Ectodermal cell (in vitro differentiated cells): ENCODE data around the gene GALR1.
A peak's percentile ranks its signal among the peaks of the same experiment; 100 is the strongest.
"Not testable (repeated sequence)": the region's sequence is repeated elsewhere in the genome, so short reads cannot be mapped to it uniquely, and the experiment has no call there.

Experiments used
- H3K27ac ChIP-seq: 2 replicates; pipeline ENCODE4 v1.7.0; 2013; ENCODE audit warnings: mild to moderate bottlenecking, low read depth, low read length; ENCODE audit not compliant: insufficient read depth, poor library complexity, severe bottlenecking
- H3K27me3 ChIP-seq: 2 replicates; pipeline ENCODE4 v1.7.0; 2013; ENCODE audit warnings: mild to moderate bottlenecking, low read length; ENCODE audit not compliant: insufficient read depth, control insufficient read depth, poor library complexity, severe bottlenecking
- H3K36me3 ChIP-seq: one replicate; pipeline ENCODE4 v1.7.0; 2013; ENCODE audit warnings: low read length; ENCODE audit not compliant: control insufficient read depth, insufficient read depth
- H3K4me1 ChIP-seq: one replicate; pipeline ENCODE4 v1.7.0; 2013; ENCODE audit warnings: low read length; ENCODE audit not compliant: control insufficient read depth, insufficient read depth
- H3K4me3 ChIP-seq: 2 replicates; pipeline ENCODE4 v1.7.0; 2013; ENCODE audit warnings: low read depth, low read length, control low read depth; ENCODE audit not compliant: insufficient read depth
- H3K9me3 ChIP-seq: 2 replicates; pipeline ENCODE4 v1.7.0; 2013; ENCODE audit warnings: mild to moderate bottlenecking, low read length, moderate library complexity; ENCODE audit not compliant: control insufficient read depth
- WGBS, 2 experiments: methylation state at CpG; one replicate each; pipeline ENCODE4 v1.1.7; 2013; ENCODE audit warnings: missing lambda C conversion rate in 2 of 2; 5-methylcytosine and 5-hydroxymethylcytosine counted together

The GALR1 gene

DNA sequence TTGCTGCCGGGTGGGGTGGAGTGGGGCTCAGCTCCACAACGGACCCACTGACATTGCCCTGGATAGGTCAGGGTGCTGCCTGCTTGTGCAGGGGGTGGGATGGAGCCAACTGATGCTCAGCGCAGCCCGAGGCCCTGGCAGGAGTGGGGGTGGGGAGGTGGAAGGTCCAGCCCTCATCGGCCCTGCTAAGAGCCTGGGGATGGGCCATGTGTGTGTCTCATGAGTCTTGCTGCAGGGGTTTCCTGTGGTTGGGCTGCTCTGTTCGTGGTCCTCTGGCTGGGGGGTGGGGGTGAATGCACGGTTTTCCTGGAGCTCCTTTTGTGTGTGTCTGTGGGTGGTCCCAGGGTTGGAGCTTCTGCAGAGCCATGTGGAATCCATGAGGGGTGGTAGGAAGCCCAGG lies 39.4 kb upstream of the GALR1 start:
- H3K4me3 ChIP-seq = no peak overlapping the region
- 80 to 81% methylated on average over 7 of the region's 7 CpGs for WGBS, 2 experiments
- no peak overlapping the region for H3K27ac ChIP-seq
- no peaks in the 10 kb centered on the region for H3K36me3 ChIP-seq
- no peaks in the 10 kb centered on the region for H3K27me3 ChIP-seq
- H3K4me1 ChIP-seq = peaks cover 2% of the 10 kb centered on the region
- H3K9me3 ChIP-seq = no peaks in the 10 kb centered on the region

DNA sequence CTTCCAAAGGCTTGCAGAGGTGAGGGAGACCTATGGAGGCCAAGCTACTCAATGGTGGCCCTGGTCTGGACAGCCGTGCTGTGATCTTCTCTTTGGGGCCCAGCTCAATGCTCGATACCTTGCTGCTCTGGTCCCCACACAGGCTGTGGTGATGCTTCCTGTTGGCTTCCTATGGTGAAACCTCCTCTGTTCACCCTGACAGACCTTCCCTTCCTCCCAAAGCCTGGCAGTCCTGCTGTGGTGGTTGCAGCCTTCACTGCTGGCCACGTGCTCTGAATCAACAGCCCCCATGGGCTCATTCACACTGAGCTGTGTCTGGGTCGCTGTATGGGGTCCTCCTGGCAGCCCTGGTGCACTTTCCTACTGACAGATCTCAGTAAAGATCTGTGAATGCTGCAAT lies 31.0 kb upstream of the GALR1 start:
- no peaks in the 10 kb centered on the region for H3K4me1 ChIP-seq
- H3K4me3 ChIP-seq = no peak overlapping the region
- no peaks in the 10 kb centered on the region for H3K9me3 ChIP-seq
- no peaks in the 10 kb centered on the region for H3K27me3 ChIP-seq
- H3K36me3 ChIP-seq = no peaks in the 10 kb centered on the region
- no peak overlapping the region for H3K27ac ChIP-seq
- WGBS, 2 experiments = 73 to 75% methylated on average over 4 of the region's 4 CpGs

DNA sequence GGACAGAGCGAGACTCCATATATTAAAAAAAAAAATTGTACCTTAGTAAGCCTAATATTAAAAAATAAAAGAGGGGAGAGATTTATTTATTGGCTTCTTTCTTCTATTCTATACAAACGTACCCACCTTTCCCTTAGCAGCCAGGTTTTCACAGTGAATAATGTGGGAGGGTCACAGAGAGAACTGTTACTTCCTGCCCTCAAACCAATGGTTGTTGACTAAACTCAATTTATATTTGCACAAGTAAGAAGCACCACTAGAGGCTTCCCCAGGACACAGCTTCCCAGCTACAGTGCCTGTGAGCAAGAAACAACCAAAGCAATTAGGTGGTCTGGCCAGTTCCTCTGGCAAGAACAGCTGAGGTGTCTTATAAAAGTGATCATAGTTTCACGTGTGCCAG lies 28.9 kb upstream of the GALR1 start:
- H3K4me3 ChIP-seq = no peak overlapping the region
- H3K27ac ChIP-seq = no peak overlapping the region
- H3K27me3 ChIP-seq = no peaks in the 10 kb centered on the region
- WGBS, 2 experiments = 81 to 100% methylated on average over 1 to 3 of the region's 3 CpGs
- no peaks in the 10 kb centered on the region for H3K36me3 ChIP-seq
- no peaks in the 10 kb centered on the region for H3K9me3 ChIP-seq
- no peaks in the 10 kb centered on the region for H3K4me1 ChIP-seq

DNA sequence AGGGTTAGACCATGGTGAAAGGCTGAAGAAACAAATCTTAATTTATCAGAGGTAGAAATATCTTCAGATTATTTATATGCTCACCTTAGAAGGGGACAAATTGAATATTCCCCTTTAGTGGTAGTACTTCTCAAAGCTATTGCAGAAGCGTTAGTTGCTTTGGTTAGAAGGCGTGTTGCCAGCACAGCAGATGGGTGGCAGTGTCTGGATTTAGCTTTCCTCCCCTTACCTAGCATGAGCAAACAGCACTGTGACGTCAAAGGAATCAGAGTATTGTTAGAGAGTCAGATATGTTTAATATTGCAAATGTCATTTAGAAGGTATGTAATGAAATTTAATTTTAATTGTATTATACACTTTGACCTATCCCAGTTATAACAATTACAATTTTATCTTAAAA lies 27.2 kb upstream of the GALR1 start:
- Histone ChIP-seq H3K36me3 (no peaks in the 10 kb centered on the region), H3K4me1 (no peaks in the 10 kb centered on the region), H3K27ac (no peak overlapping the region), H3K27me3 (no peaks in the 10 kb centered on the region), H3K9me3 (no peaks in the 10 kb centered on the region), H3K4me3 (no peak overlapping the region)
- WGBS, 2 experiments = 63 to 67% methylated on average over 2 to 3 of the region's 3 CpGs

DNA sequence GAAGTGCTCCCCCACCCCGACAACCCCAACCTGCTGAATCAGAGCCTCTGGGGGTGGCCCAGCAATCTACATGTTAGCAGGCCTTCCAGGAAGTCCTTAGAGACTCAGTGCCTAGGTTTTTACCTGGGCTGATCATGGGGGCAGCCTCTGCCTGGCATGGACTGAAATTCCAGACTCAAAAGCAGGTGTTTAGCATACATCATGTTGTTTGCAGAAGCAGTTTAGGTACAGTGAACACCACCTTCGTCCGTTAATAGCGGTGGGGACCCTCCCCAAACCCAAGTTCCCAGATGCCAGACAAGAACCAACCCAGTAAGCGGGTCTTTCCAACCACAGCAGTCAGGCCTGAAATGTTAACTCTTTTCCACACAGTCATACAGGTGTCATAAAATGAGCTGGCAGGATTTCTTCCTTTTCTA lies 26.4 kb upstream of the GALR1 start:
- 90 to 95% methylated on average over 5 of the region's 5 CpGs for WGBS, 2 experiments
- Histone ChIP-seq H3K9me3 (no peaks in the 10 kb centered on the region), H3K27ac (no peak overlapping the region), H3K27me3 (no peaks in the 10 kb centered on the region), H3K4me1 (no peaks in the 10 kb centered on the region), H3K4me3 (no peak overlapping the region), H3K36me3 (no peaks in the 10 kb centered on the region)

DNA sequence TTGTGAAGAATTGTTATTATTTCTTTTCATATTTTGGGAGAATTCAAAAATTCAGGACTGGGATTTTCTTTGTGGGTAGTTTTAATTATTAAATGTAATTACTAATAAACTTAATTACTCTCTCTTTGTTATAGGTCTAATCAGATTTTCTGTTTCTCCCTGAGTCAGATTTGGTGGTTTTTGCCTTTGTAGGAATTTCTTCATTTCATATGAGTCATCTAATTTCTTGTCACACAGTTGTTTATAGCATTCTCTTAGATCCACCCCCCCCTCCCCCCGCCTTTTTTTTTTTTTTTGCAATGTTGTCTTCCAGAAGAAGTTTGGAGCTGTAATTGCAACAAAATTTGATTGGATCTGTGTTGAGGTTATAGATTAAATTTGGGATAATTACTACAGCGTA lies 26.0 kb upstream of the GALR1 start:
- Histone ChIP-seq H3K4me1 (no peaks in the 10 kb centered on the region), H3K27ac (no peak overlapping the region), H3K27me3 (no peaks in the 10 kb centered on the region), H3K36me3 (no peaks in the 10 kb centered on the region), H3K9me3 (no peaks in the 10 kb centered on the region), H3K4me3 (no peak overlapping the region)
- WGBS, 2 experiments = 100% methylated on average over 1 of the region's 2 CpGs; no CpG with 5 or more reads in 1 of the 2 experiments

DNA sequence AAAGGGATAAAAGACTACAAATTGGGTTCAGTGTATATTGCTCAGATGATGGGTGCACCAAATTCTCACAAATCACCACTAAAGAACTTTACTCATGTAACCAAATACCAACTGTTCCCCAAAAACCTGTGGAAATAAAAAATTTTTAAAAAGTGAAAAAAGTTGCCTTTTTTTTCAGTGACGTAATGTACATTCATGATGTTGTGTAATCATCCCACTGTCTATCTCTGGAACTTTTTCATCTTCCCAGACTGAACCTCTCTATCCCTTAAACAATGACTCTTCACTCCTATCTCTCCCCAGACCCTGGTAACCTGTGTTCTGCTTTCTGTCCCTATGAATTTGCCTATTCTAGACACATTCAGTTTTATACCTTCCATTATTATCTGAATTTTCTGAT lies 19.0 kb upstream of the GALR1 start:
- Histone ChIP-seq H3K4me3 (no peak overlapping the region), H3K27ac (no peak overlapping the region), H3K9me3 (no peaks in the 10 kb centered on the region), H3K36me3 (no peaks in the 10 kb centered on the region), H3K27me3 (no peaks in the 10 kb centered on the region), H3K4me1 (no peaks in the 10 kb centered on the region)
- 89 to 92% methylated on average over 1 of the region's 1 CpG for WGBS, 2 experiments

DNA sequence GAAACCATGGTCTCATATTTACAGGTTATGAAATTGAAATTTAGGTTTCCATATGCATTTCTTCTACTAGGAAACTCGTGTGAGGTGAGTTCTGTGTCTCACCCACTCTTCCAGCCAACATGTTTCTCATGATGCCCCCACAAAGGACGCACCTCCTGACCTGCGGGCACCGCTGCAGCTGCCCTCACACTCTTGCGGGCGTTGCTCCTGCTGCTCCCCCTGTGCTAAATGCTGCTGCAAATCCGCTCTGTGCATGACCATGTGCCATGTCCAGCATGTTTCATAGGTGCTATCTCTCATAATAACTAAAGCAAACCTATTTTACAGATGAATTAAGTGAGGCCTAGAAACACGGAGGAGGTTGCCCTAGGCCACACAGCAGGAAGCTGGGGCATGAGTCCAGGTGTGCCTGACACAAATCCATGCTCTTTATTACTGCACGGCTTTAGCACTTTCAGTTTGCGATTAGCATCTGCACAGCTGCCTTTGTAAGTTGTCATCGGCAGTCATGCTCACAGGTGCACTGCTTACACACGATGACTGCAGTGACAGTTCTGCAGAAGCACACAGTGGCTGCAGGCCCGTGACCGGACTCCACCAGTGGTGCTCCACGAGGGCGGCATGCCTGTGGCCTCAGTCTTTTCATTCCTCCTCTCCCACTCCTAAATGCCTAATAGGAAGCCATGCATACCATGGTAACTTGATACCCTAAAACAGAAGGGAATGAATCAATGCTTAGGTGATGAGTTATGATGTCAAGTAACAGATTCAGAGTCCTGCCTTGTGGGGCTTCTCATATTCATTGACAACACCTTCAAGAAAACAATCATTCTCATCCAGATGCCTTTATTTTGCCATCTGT lies 14.9 kb upstream of the GALR1 start:
- no peak overlapping the region for H3K27ac ChIP-seq
- no peaks in the 10 kb centered on the region for H3K27me3 ChIP-seq
- 87% methylated on average over 16 of the region's 16 CpGs for WGBS, 2 experiments
- H3K9me3 ChIP-seq = no peaks in the 10 kb centered on the region
- no peaks in the 10 kb centered on the region for H3K4me1 ChIP-seq
- no peak overlapping the region for H3K4me3 ChIP-seq
- H3K36me3 ChIP-seq = no peaks in the 10 kb centered on the region

DNA sequence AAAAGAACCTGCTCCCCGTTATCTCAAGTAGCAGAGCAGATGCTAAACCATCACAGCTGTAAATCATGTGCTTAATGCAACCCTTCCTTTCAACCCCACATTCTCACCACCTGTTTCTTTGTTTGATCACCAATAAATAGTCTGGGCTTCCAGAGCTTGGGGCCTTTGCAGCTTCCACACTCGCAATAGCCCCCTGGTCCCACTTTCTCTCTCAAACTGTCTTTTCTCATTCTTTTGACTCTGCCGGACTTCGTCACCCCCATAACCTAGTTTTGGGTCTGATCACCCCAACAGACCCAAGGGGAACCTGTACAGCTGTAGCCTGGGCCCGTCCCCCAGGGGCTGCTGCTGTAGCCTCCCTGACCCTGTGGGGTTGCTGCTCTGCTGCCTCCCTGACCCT lies 10.4 kb upstream of the GALR1 start:
- H3K9me3 ChIP-seq, H3K36me3 ChIP-seq, H3K27ac ChIP-seq, H3K4me3 ChIP-seq, H3K27me3 ChIP-seq, H3K4me1 ChIP-seq: not testable (repeated sequence)
- WGBS, 2 experiments = 88 to 90% methylated on average over 5 of the region's 5 CpGs

DNA sequence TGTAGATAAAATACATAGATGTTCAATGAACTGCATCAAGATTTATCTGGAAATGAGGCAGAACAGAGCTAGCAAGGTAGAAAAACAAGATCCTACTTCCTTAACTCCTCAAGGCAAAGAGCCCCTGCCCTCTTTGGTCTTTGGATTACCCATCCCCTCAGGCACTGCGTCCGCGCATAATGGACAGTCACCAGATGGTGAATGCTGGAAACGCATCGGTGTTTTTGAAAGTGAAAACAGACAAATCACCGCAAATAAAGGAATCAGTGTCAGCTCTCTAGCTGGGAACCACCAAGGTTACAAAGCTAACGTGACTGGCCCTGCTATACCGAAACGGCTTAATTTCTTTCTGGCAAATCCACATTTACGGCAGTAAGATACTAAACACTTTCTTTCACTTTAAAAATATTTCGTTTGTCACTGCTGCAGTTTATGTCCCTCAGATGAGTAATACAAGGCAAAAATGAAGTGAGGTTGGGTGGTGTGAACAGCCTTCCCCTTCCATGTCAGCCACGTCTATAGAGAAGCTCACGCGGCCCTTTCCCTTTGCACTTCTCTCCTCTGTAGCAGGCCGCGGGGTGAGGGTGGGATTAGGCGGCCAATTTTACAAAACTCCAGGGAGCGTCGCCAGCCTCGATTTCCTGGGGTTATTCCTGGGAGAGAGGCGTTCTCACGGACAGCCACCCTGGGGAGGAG lies 627 bp upstream of the GALR1 start:
- 19 to 22% methylated on average over 22 of the region's 22 CpGs for WGBS, 2 experiments
- peaks cover 62% of the 10 kb centered on the region for H3K27me3 ChIP-seq
- H3K9me3 ChIP-seq = no peaks in the 10 kb centered on the region
- H3K36me3 ChIP-seq = no peaks in the 10 kb centered on the region
- no peak overlapping the region for H3K27ac ChIP-seq
- H3K4me1 ChIP-seq = peaks cover 13% of the 10 kb centered on the region
- H3K4me3 ChIP-seq = peak overlapping the region; percentile 51
